Peyer's patch (tissue), 4 donors: Measurements from ENCODE around the gene RRP9.

Experiments used
- POLR2A ChIP-seq, 2 donors: fragments of 450-650 bp; IDR thresholded peaks; one replicate each; pipeline ENCODE4 v1.5.1; 2017; ENCODE audit warnings: antibody characterized with exemption in 2 of 2, mild to moderate bottlenecking in 2 of 2, moderate library complexity in 2 of 2
- TF ChIP-seq, protein P1 (sequence below), 6 experiments: fragments of 450-650 bp in 4 of 6; fragments of 200-600 bp in 2 of 6; sonication (generic) in 1 of 6; IDR thresholded peaks; one replicate each; pipeline ENCODE4 v1.5.1; 2017 to 2019; ENCODE audit warnings: antibody characterized with exemption in 6 of 6, mild to moderate bottlenecking in 3 of 6, moderate library complexity in 1 of 6

DNA sequence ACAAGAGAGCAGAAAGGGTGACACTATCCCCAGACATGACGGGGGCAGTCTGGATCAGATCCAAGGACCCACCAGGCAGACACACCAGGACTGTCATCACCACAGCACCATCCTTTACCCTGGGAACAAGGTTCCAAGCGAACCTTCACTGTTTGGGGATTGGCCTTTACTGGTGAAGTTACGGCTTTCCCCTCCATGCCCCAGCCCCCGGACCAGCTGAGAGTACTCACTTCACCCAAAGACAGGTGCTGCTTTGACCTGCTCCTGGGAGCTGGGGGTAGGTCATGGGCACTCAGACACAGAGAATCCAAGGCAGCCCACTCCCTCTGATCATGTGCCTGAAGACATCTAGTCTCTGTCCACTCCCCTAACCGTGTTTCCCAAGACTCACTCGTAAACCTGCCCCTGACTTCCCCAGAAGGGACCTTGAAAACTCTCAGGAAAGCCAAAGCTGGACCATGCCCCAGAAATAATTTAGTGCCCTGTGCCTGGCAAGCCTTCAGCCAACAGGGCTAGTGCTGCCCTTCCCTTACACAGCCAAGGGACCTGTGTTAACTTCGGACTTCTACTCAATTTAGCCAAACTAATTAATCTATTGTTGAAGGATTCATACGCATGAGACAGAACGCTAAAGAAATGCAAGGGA is 2.8 kb downstream of the RRP9 start:
- TF ChIP-seq, protein P1, sequence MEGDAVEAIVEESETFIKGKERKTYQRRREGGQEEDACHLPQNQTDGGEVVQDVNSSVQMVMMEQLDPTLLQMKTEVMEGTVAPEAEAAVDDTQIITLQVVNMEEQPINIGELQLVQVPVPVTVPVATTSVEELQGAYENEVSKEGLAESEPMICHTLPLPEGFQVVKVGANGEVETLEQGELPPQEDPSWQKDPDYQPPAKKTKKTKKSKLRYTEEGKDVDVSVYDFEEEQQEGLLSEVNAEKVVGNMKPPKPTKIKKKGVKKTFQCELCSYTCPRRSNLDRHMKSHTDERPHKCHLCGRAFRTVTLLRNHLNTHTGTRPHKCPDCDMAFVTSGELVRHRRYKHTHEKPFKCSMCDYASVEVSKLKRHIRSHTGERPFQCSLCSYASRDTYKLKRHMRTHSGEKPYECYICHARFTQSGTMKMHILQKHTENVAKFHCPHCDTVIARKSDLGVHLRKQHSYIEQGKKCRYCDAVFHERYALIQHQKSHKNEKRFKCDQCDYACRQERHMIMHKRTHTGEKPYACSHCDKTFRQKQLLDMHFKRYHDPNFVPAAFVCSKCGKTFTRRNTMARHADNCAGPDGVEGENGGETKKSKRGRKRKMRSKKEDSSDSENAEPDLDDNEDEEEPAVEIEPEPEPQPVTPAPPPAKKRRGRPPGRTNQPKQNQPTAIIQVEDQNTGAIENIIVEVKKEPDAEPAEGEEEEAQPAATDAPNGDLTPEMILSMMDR (IDR thresholded peaks at IDR 0.05), result no peak
- no peak for TF ChIP-seq POLR2A (IDR thresholded peaks at IDR 0.05)
